Activated CD4-positive, alpha-beta T cell treated with anti-CD3 and anti-CD28 coated beads, Interleukin-2, amount 50 U/mL, for 16 hours (primary cell): ENCODE data around the gene KCNK2.

ENCODE experiments used
- DNase-seq: peaks from one replicate; pipeline ENCODE4 v3.0.0-alpha.2; 2020

The KCNK2 gene

DNA sequence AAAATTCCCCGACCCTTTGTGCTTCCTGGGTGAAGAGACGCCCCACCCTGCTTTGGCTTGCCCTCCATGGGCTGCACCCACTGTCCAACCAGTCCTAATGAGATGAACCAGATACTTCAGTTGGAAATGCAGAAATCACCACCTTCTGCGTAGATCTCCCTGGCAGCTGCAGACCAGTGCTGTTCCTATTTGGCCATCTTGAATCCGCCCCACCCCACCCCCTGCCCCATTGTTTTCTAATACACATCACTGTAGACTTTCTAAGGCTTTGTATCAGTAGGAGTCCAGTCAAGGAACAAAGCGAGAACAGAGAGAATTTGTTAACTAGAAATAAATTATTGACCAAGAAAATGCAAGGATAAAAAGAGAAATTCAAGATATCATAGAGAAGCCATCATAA, 178.2 kb downstream of the KCNK2 start:
- no peak for DNase-seq

DNA sequence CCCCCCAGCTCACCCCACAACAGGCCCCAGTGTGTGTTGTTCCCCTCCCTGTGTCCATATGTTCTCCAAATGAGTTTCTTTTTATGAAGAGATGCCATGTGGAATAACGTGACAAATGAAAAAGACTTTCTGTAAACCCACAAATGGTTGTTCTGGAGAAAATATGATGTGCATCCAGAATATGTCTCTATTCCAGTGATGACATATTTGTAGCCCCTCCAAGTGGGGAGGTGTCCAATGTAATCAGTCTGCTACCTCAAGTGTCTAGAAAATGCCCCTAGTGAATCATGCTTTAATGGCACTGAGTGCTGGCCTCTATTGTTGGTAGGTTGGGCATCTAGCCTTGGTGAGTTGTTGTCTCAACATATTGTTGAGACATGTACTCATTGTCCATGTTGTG, 179.6 kb downstream of the KCNK2 start:
- no peak for DNase-seq

DNA sequence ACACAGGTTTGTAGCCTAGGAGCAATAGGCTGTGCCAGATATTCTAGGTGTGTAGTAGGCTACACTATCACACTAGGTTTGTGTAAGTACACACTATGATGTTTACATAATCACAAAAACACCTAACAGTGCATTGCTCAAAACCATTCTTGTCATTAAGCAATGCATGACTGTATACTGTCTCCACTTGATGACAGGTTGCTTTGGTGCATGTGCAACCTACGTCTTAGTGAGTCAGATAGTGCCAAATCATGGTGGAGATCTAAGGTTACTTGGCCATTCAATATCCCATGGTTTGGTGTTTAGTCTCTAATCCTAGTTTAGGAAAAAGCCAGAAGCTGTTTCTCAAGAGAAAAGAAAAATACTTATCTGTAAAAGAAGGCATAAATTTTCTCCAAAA, 181.1 kb downstream of the KCNK2 start:
- no peak for DNase-seq

DNA sequence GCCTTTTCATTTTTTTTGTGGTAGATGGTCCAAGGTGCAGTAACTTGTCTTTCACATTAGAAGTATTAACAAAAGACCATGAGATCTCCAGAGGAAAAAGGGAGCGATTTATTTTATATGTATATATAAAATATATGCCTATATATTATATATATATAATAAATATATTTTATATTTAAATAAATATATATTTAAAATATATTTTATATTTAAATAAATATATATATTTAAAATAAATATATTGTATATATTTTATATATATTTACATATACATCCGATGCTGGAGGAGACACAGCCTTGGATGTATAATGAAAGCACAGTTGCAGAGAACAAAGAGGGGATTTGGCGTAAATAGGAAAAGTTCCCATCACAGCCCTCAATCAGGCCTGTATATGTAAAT, 182.1 kb downstream of the KCNK2 start:
- DNase-seq, result no peak

DNA sequence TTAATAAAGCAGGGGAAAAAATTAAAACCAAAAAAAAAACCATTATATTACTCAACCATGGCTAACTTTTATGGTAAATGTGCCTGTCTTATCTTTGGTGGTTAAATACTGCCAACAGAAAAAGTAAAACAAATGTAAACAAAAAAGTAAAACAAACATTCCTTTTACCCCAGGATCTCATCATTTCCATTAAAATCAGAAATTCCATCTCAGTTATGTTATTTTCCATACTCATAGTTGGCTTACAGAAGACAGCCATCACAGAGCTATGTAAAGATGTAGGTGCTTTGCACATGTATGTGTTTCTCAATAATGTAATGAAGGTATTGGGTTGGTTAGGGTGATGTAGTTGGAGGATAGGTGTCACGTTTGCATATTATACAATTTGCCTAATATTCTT, 185.0 kb downstream of the KCNK2 start:
- no peak for DNase-seq

DNA sequence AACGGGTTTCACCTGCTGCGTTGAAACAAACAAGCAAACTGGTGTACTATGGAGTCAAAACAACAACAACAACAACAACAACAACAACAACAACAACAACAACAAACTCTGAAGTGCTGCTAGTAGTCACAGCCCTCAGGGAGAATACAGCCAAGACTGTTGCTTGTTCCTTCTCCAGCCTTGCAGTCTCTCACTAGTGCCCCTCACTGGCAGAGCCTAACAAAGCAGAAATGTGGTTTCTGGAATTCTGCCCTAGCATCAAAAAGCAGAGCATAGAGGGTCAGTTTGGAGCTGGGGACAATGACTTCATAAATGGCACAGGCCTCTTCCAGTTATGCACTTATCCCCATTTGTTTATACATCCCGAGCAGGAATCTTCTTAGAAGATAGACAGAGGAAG, 187.4 kb downstream of the KCNK2 start:
- no peak for DNase-seq

DNA sequence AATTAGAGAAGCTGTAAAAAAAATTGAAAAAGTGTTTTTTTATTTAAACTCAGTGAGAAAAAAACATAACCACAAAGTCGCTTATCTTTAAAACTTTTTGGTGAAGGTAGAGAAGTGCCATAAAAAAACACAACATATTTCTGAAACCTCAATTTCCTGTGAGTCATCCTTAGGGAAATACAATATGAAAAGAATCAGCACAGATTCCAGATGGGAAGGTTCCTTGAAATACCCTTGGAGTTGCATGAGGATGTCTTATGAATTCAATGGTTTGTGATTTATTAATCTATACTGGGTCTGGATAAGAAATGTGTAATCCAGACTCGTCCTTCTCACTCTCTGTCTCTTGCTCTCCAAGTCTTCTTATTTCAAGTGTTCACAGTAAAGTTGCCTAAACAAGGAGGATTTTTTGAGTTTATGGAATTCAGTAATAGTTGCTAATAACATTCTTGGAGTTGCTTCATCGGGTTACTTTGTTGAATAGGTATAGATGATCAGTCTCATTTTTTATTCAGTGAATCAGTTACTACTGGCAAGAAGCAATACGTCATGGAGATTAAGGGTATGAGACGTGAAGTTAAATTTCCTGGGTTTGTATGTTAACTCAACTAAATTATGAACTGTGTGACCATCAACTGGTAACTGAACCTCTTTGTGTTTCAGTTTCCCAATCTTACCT, 191.4 kb downstream of the KCNK2 start:
- no peak for DNase-seq

DNA sequence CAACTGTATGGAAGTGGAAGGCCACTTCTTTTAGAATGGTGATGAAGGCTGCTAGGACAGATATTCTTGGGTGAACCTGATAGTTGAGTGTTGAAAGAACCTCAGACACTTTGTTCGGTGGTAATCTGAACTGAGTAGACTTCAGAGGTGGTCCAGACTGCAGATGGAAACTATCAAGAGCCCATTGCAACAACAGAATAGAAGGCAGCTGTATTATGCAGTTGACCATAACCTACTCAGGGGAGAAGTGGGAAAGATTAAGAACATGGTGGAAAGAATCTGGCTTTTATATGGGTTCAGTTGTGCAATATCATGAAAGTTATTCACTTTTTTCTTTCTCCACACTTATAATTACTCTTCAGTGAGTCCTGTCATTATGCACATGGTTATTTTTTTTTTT, 194.0 kb downstream of the KCNK2 start:
- no peak for DNase-seq

DNA sequence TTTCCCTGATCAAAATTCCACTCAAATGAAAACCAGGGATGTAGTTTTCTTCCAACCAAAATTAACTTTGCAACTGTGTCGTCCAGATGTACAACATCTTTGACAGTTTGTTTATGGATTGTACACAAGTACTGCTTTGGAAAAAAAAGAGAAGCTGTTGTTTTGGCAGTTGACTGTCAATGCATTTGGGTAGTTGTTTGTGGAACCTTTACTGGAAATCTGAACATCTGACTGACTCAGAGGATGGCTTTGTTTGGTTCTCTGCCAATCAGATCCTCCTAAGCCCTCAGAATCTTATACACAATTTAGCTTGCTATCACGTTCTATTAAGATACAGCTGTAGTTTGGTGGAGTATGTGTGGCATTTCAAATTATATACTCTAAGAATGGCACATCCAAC, 195.0 kb downstream of the KCNK2 start:
- no peak for DNase-seq

DNA sequence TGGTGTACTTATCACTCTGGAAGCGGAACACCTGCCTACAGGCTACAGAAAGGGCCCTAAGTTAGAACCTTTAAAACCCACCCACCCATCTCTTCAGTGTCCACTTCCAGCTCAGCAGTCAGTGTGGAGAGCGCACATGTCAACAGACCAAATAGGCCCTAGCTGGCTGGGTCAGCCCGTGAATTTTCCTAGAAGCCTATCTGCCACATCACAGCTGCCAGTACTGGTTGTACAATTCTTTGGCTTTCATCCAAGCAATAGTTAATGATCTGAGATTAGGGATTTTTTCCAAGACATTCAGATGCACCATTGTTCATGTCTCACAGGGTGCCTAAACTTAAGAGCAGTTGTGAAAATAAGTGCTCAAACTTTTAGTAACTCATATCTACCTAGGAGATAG, 197.1 kb downstream of the KCNK2 start:
- DNase-seq, result no peak

DNA sequence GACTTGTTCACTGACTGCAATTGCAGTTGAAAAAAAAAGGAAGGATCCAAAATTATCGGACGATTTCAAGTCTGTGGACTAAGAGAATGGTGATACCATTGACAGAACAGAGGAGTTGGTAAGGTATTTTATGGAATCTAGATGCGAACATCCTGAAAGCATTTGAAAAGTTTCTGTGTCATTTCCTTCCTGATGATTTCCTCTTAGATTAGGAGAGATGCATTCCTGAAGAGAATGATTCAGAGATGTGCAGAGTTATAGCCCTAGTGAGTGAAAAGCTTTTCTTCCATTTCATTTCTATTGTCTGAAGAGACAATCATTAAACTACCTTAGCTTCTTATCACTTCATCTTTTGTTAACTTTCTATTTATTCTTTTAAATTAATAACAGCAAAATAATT, 200.0 kb downstream of the KCNK2 start:
- no peak for DNase-seq

DNA sequence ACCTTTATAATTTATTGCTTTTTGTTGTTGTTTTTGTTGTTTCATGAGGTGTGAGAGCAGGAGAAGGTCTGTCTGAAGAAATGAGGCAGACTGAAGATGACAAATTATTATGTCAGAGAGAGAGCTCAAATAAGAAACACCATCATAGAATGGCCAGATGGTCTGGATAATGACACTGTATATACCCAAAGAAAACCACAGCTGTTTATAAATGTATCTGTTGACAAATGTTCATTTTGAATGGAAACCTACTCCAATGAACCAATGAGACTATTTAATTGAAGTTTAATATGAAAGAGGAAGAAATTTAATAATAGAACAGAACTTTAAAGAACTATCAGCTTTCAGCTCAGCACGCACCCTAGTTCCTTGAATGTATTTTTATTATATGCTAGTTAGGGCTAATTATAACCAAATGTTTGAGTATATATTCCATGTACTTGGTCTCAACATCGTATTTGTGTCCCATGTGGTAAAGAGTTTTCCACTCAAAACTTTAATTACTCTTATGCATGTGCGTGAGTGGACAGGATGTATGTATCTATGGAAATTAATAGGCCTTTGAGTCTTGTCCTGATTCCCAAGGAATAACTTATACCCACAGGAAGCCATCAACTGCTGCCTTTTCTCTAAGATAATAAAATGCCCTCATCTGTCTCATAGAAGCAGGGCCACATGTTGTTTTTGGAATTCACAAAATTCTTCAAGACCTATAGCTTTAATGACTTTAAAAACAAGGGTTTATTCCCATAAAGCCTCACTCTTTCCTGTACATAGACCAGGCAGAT, 202.7 kb downstream of the KCNK2 start:
- no peak for DNase-seq
